Astrocyte of the cerebellum (primary cell): ENCODE results near the gene DPM2.

Source experiments
- DNase-seq: peaks from one replicate; pipeline ENCODE4 v3.0.0-alpha.2; 2011; ENCODE audit warnings: low read depth
- H3K4me3 ChIP-seq: 2 replicates; pipeline ENCODE4 v1.5.1; 2011; ENCODE audit warnings: mild to moderate bottlenecking, low read depth, low read length, moderate library complexity
- CTCF ChIP-seq: IDR thresholded peaks from 2 replicates; pipeline ENCODE4 v1.5.1; 2012; ENCODE audit warnings: low read length, low read depth, moderate library complexity, mild to moderate bottlenecking; ENCODE audit errors: missing control alignments
- in situ Hi-C: cut with HindIII; loops from 2 replicates; pipeline ENCODE4 v1.10.0; 2017; ENCODE audit warnings: low sequenced_read_pairs

DPM2 gene

GRCh38 chr9:127931092-127931881 is 6.4 kb downstream of the DPM2 start:
- DNase-seq = no peak
- no peak for TF ChIP-seq CTCF
- in situ Hi-C loops = loop anchor here (10.0 kb wide), 1 partner anchor 164 kb away; no protein-coding TSS in a partner anchor
- H3K4me3 ChIP-seq = peak overlapping the region; percentile 63

GRCh38 chr9:127930231-127931091 is 7.2 kb downstream of the DPM2 start, which contains the start of gene PIP5KL1:
PIP5KL1 (minus strand) TSS chr9:127930777; CDS start chr9:127930752, 25 bp downstream.
- TF ChIP-seq CTCF = peak; percentile 38
- in situ Hi-C loops = loop anchor here (10.0 kb wide), 1 partner anchor 164 kb away; no protein-coding TSS in a partner anchor
- peak within 1 kb of the TSS; percentile 63 for H3K4me3 ChIP-seq
- no peak for DNase-seq

GRCh38 chr9:127929625-127929979 is 8.1 kb downstream of the DPM2 start:
- no peak overlapping the region for H3K4me3 ChIP-seq
- DNase-seq = no peak
- in situ Hi-C loops = no loop called here
- TF ChIP-seq CTCF = no peak

- TF ChIP-seq CTCF = no peak
- no peak overlapping the region for H3K4me3 ChIP-seq
- no peak for DNase-seq
- in situ Hi-C loops = no loop called here
These were observed 8.7 kb downstream of the DPM2 start for GRCh38 chr9:127928676-127929624.

GRCh38 chr9:127927988-127928675 is 9.5 kb downstream of the DPM2 start:
- TF ChIP-seq CTCF = no peak
- H3K4me3 ChIP-seq = no peak overlapping the region
- DNase-seq = no peak
- in situ Hi-C loops = no loop called here
